Neural cell (in vitro differentiated cells): Measurements from ENCODE around the gene FANCC. TPM values are rescaled to one million over a fixed set of nuclear protein-coding genes. Genes with fewer than 3 reads are reported as not detected.

Source experiments
- H2AFZ ChIP-seq: fragments of 200-600, 300-800 bp; sonication (generic), shearing (Covaris generic); 2 replicates; pipeline ENCODE4 v1.6.0; 2014; ENCODE audit warnings: low read depth, mild to moderate bottlenecking, antibody characterized with exemption, low read length, moderate library complexity
- H3F3A ChIP-seq: fragments of 200-600 bp; shearing (Covaris generic); 2 replicates; pipeline ENCODE4 v1.6.1; 2016; ENCODE audit warnings: mild to moderate bottlenecking, moderate library complexity, mixed read lengths, antibody characterized with exemption, low read length; ENCODE audit not compliant: insufficient read depth, poor library complexity, severe bottlenecking
- H3K27ac ChIP-seq: fragments of 200-600, 300-800 bp; sonication (generic), shearing (Covaris generic); 2 replicates; pipeline ENCODE4 v1.5.1; 2014; ENCODE audit warnings: mild to moderate bottlenecking, low read length, moderate library complexity
- H3K27me3 ChIP-seq: fragments of 300-800, 200-600 bp; sonication (generic), shearing (Covaris generic); 2 replicates; pipeline ENCODE4 v1.6.0; 2014; ENCODE audit warnings: mild to moderate bottlenecking, low read depth, low read length, moderate library complexity; ENCODE audit not compliant: insufficient read depth
- H3K36me3 ChIP-seq: fragments of 300-800, 200-600 bp; sonication (generic), shearing (Covaris generic); 2 replicates; pipeline ENCODE4 v1.5.1; 2014; ENCODE audit warnings: mild to moderate bottlenecking, antibody characterized with exemption, low read length, moderate library complexity; ENCODE audit not compliant: insufficient read depth
- H3K4me2 ChIP-seq: fragments of 300-800, 200-600 bp; sonication (generic), shearing (Covaris generic); 2 replicates; pipeline ENCODE4 v1.6.0; 2014; ENCODE audit warnings: mild to moderate bottlenecking, low read length
- H3K4me3 ChIP-seq: fragments of 300-800, 200-600 bp; sonication (generic), shearing (Covaris generic); 2 replicates; pipeline ENCODE4 v1.5.1; 2014; ENCODE audit warnings: mild to moderate bottlenecking, low read length, moderate library complexity
- H3K79me2 ChIP-seq: fragments of 200-600 bp; shearing (Covaris generic); replicated peaks from 2 replicates; pipeline ENCODE4 v1.6.0; 2014; ENCODE audit warnings: mild to moderate bottlenecking, low read length, moderate library complexity; ENCODE audit not compliant: insufficient read depth
- H3K9ac ChIP-seq: fragments of 300-800, 200-600 bp; sonication (generic), shearing (Covaris generic); 2 replicates; pipeline ENCODE4 v1.6.1; 2016; ENCODE audit warnings: mild to moderate bottlenecking, low read length, mixed read lengths
- H3K9me2 ChIP-seq: fragments of 200-600 bp; shearing (Covaris generic); 2 replicates; pipeline ENCODE4 v1.6.1; 2016; ENCODE audit warnings: mild to moderate bottlenecking, low read length, mixed read lengths; ENCODE audit not compliant: insufficient read depth
- H3K9me3 ChIP-seq: fragments of 200-600, 300-800 bp; sonication (generic), shearing (Covaris generic); 2 replicates; pipeline ENCODE4 v1.6.1; 2016; ENCODE audit warnings: mild to moderate bottlenecking, mixed run types, low read length, moderate library complexity, mixed read lengths
- H4K20me1 ChIP-seq: fragments of 200-600 bp; shearing (Covaris generic); 2 replicates; pipeline ENCODE4 v1.6.1; 2016; ENCODE audit warnings: mild to moderate bottlenecking, mixed run types; ENCODE audit not compliant: insufficient read depth
- CTCF ChIP-seq: fragments of 450-650 bp; IDR thresholded peaks from 2 replicates; pipeline ENCODE4 v1.5.1; 2014; ENCODE audit warnings: antibody characterized with exemption, mild to moderate bottlenecking, moderate library complexity; ENCODE audit not compliant: poor library complexity, severe bottlenecking
- EP300 ChIP-seq: fragments of 450-650 bp; conservative IDR thresholded peaks from 2 replicates; pipeline ENCODE4 v1.6.1; 2014; ENCODE audit warnings: antibody characterized with exemption, mild to moderate bottlenecking, moderate library complexity; ENCODE audit not compliant: poor library complexity, severe bottlenecking
- EZH2 ChIP-seq: fragments of 200-600, 300-800 bp; shearing (Covaris generic), sonication (generic); IDR thresholded peaks from 2 replicates; pipeline ENCODE4 v1.6.1; 2014; ENCODE audit warnings: antibody characterized with exemption, low read length, borderline replicate concordance, mild to moderate bottlenecking; ENCODE audit not compliant: insufficient read depth, poor library complexity, severe bottlenecking
- MXI1 ChIP-seq: fragments of 450-650 bp; conservative IDR thresholded peaks from 2 replicates; pipeline ENCODE4 v1.6.1; 2014; ENCODE audit warnings: antibody characterized with exemption, mild to moderate bottlenecking; ENCODE audit not compliant: poor library complexity, severe bottlenecking
- POLR2AphosphoS5 ChIP-seq: IDR thresholded peaks from 2 replicates; pipeline ENCODE4 v1.6.1; 2012
- RAD21 ChIP-seq: fragments of 450-650 bp; conservative IDR thresholded peaks from 2 replicates; pipeline ENCODE4 v1.6.1; 2014; ENCODE audit warnings: antibody characterized with exemption, mild to moderate bottlenecking, moderate library complexity
- REST ChIP-seq: IDR thresholded peaks from 2 replicates; pipeline ENCODE4 v1.6.1; 2012; ENCODE audit warnings: borderline replicate concordance
- SMC3 ChIP-seq: fragments of 450-650 bp; conservative IDR thresholded peaks from 2 replicates; pipeline ENCODE4 v1.6.1; 2014; ENCODE audit warnings: antibody characterized with exemption, mild to moderate bottlenecking, moderate library complexity; ENCODE audit not compliant: poor library complexity
- TAF1 ChIP-seq: IDR thresholded peaks from 2 replicates; pipeline ENCODE4 v1.6.1; 2012; ENCODE audit warnings: low read depth
- polyA plus RNA-seq: library from polyadenylated mRNA; depleted of rRNA; stranded (reverse); fragments of >200 nt; gene quantifications from 2 replicates; pipeline ENCODE4 v1.2.3, GENCODE V29; 2014

Gene FANCC
- polyA plus RNA-seq, 1 donor from 2014 or later: 9.7 TPM

- H3K9me3 ChIP-seq: no peaks in the 10 kb centered on the region
- H3F3A ChIP-seq: no peaks in the 10 kb centered on the region
- H3K79me2 ChIP-seq: no peaks in the 10 kb centered on the region
- TF ChIP-seq CTCF (no peak), MXI1 (no peak), POLR2AphosphoS5 (no peak), EZH2 (no peak), EP300 (no peak), SMC3 (no peak), TAF1 (no peak), RAD21 (no peak), REST (no peak)
- no peak overlapping the region for H3K4me3 ChIP-seq
- no peak overlapping the region for H3K4me2 ChIP-seq
- H4K20me1 ChIP-seq: no peaks in the 10 kb centered on the region
- H3K9me2 ChIP-seq: no peaks in the 10 kb centered on the region
- H2AFZ ChIP-seq: no peak overlapping the region
- no peak overlapping the region for H3K9ac ChIP-seq
- H3K36me3 ChIP-seq: peaks cover 11% of the 10 kb centered on the region
- no peaks in the 10 kb centered on the region for H3K27me3 ChIP-seq
- no peak overlapping the region for H3K27ac ChIP-seq
These were observed 215.5 kb downstream of the FANCC start for GRCh38 chr9:95102001-95102433.

GRCh38 chr9:95101326-95101725 is 216.2 kb downstream of the FANCC start:
- no peaks in the 10 kb centered on the region for H3K79me2 ChIP-seq
- H3K9me2 ChIP-seq: no peaks in the 10 kb centered on the region
- H4K20me1 ChIP-seq: no peaks in the 10 kb centered on the region
- no peak overlapping the region for H3K4me2 ChIP-seq
- no peak for TF ChIP-seq CTCF
- TF ChIP-seq REST: no peak
- TF ChIP-seq EP300: no peak
- TF ChIP-seq EZH2: no peak
- no peaks in the 10 kb centered on the region for H3F3A ChIP-seq
- H3K36me3 ChIP-seq: peaks cover 9% of the 10 kb centered on the region
- no peaks in the 10 kb centered on the region for H3K27me3 ChIP-seq
- H3K4me3 ChIP-seq: no peak overlapping the region
- no peak overlapping the region for H3K27ac ChIP-seq
- no peak overlapping the region for H3K9ac ChIP-seq
- H3K9me3 ChIP-seq: no peaks in the 10 kb centered on the region
- no peak overlapping the region for H2AFZ ChIP-seq
